ENCODE measurements around the gene NAV3. TPM values are rescaled to one million over a fixed set of nuclear protein-coding genes. Genes with fewer than 3 reads are reported as not detected.

The NAV3 gene
- total RNA-seq, 1 donor from 2014 or later, result 313 TPM

DNA sequence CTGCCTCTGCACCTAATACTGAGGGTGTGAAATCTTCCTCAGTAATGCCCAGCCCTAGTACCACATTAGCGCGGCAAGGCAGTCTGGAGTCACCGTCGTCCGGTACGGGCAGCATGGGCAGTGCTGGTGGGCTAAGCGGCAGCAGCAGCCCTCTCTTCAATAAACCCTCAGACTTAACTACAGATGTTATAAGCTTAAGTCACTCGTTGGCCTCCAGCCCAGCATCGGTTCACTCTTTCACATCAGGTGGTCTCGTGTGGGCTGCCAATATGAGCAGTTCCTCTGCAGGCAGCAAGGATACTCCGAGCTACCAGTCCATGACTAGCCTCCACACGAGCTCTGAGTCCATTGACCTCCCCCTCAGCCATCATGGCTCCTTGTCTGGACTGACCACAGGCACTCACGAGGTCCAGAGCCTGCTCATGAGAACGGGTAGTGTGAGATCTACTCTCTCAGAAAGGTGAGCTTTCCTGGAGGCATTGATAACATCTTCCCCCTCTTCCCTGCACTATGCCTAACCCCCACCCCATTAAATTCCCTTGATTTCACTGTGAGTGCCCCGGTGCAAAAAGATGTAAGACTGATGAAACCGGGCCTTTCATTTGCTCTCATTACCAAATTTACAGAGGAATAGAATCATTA is 291.4 kb downstream of the NAV3 start:
- DNase-seq, result no peak

DNA sequence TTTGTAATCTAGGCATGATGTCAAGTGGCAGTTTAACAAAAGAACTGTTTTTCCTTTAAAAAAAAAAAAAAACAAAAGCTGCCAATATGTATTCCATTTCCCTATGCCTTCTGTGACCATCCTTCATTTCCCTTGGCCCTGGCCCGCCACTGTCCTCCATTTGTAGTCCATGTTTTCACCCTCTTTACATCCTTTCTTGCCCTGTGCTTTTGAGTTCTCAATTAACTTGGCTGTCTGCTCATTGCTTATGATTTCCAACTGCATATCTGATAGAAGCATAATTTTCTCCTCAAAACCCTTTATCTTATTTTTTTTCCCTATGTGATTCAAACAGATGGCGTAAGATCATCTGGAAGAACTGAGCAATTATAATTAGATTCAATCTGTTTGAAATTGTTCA is 297.5 kb downstream of the NAV3 start:
- DNase-seq, result no peak

DNA sequence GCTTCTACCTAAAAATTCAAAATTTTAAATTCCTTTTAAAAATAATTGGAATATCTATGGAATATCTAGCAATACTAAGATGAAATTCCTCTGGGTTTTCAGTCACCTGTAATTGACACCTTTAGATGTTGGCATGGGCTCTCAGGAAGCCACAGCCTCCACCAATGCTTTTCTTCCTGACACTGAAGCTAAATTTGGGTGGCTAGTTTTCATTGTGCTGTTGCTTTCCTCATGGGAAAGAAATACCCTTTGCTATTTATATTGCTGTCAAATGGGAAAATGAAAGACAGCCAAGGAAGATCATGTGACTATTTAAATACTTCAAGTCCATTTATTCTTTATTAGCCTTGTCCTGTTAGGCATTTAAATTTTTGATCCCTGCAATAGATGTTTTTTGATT is 313.0 kb downstream of the NAV3 start:
- DNase-seq, result no peak

DNA sequence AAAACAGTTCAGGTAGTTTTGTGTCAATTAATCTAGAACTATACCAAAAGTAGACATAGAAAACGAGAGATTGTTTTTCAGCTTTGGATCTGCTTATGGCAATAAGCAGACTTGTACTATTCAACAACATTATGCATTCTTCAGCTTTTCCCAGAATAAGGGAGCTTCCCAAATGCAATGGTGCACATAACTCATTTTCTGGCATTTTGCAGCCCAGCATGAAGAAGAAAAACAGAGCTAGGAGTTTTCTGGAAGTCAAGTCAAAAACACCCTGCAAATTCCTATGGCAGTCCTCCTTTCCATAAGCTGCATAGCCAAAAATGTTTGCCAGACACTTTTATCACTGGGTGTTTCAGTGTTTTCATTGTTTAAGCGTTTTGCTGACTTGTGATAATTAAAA is 314.7 kb downstream of the NAV3 start:
- no peak for DNase-seq

DNA sequence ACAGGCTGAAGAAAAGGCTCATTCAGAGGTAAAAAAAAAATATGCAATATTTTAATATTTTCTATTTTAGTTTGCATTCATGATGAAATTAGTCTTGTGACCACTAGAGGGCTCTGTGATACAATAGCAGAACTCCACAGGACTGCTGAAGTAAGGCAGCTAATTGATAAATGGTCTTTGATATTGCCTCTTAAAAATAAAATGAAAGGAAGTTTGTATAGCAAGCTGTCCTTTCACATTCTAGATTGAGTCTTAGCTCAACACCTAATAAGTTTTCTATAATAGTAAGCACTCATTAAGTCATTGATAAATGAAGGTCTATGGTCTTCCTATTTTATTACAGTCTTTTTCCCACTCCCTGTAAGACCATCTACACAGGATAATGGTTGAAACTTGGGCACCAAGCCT is 315.7 kb downstream of the NAV3 start:
- no peak for DNase-seq

DNA sequence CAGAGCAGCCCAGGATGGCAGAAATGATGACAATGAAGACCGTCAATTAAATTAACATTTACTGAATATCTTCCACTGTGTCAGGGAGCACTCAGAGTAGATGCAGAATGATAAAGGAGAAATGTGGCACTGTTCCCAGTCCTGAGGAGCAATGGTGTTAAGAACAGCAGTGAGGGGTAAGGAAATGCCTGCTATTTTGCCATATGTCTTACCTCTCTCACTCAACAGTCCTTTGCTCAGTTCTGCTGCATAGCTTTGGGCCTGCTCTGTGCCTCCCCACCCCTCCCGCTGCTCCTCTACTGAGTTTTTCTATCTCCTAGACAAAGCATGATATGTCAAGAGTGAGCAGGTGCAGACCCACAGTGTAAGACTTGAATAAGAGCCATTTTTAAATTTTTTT is 318.8 kb downstream of the NAV3 start:
- no peak for DNase-seq

DNA sequence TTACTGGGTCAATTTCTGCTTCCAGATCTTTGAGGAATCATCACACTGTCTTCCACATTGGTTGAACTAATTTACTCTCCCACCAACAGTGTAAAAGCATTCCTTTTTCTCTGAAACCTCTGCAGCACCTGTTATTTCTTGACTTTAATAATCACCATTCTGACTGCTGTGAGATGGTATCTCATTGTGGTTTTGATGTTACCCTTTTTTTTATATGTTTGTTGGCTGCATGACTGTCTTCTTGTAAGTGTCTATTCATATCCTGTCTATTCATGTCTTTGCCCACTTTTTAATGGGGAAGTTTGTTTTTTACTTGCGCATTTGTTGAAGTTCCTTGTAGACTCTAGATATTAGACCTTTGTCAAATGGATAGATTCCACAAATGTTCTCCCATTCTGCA is 324.9 kb downstream of the NAV3 start:
- DNase-seq, result no peak

DNA sequence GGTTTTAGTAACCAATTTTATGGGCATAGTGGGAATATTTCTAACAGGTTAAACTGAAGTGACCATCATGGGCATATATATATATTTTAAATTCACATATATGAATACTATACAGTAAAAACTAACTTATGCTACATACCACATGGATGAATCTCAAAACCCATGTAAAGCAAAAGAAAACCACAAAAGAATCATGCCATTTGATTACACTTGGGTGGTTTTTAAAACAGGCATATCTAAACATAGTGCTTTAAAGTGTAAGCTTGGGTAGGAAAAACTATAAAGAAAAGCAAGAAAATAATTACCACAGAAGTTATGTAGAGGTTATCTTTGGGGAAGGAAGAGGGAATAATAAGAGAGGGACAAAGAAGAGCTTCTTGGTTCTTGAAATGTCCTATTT is 326.1 kb downstream of the NAV3 start:
- no peak for DNase-seq

DNA sequence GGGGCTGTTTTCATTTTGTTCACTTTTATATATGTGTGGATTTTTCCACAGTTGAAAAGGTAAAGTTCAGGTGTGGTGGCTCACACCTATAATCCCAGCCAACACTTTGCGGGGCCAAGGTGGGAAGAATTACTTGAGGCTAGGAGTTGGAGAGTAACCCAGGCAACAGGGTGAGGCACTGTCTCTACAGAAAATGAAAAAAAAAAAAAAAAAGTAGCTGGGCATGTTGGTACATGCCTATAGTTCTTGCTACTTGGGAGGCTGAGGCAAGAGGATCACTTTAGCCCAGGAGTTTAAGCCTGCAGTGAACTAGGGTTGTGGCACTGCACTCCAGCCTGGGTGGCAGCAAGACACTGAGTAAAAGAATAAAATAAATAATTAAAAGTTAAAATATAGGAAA is 326.5 kb downstream of the NAV3 start:
- DNase-seq, result no peak

DNA sequence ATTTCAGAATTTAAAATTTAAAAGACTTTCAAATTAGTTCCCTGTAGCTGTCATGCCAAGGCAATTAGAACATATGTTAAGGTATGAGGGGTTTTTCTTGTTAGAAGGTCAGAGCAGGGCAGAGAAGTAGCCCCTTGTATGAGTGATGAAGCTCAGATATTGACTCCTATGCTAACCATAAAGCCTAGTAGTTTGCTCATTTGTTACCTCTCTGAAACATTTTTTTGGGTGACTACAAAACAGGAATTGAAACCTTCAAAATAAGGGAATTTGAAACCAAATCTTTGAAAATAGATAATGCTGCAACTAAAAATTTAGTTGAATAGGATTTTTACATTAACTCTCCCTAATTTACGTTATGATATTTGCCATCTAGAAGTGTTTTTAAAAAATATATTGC is 333.5 kb downstream of the NAV3 start:
- no peak for DNase-seq

DNA sequence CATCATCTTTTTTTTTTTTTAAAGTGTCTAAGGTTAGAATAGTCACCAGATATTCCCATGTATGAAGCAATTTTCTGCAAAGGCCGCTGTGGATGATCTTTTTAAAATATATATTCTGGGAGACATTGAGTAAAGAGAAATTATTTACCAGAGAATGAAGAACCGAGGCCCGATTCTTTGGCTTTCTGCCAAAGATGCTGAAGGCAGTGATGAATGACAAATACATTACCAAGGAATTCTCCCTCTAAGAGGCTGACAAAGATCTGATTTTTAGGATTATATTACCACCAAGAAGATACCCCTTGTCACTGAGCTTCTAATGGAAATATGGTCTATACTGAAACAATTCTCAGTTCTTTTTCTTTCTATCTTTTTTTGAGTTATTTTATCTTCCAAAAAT is 336.8 kb downstream of the NAV3 start:
- DNase-seq, result no peak

DNA sequence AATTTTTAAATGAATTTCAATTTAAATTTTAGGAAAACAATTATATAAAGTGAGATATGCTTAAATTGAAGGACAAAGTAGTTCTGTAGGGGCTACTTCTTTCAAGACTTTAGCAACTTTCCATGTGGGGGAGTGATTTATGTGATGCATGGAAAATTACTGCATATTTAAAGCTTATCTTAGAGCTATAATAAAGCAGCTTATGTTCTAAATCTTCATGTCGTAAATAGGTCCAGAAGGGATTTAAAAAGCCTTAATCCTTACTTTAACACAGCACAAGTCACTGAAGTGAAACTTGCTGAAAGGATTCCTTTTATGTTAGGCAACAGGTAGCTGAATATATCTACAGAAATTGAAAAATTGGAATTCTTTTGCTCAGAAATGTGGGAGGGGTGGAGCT is 340.4 kb downstream of the NAV3 start:
- no peak for DNase-seq

DNA sequence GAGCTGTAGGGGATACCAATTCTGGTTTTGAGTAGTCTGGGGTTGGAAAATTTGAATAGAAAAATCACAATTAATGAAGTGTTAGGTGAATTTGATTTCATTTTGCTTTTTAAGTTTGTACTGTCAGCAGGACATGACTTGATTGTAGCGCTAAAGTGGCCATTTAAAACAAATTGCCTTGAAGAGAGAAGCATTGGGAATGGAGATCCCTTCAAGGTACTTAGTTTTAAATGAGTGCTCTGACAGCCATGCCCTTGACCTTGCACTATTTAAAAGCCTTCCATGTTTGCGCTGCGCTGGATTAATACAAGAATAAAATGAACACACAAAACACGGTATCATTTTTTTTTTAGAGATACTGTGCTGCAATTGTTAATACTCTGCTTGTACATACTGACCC is 345.9 kb downstream of the NAV3 start:
- DNase-seq, result no peak

DNA sequence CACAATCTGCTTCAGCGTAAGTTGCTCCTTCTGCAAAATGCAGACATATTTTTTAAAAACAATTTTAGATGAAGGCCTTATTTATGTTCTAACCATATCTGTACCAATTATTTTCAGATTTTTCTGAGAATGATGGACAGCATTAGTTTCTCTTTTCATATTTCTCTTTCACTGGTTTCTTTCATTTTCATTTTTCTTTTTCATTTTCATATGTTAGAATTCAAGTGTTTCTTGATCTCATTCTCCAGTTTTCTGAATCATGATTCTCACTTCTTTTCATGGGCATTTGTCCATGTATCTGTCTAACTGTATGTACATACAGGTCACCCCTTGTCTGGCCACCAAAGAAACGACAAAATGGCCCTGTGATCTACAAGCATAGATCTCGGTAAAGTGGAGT is 346.6 kb downstream of the NAV3 start:
- no peak for DNase-seq

DNA sequence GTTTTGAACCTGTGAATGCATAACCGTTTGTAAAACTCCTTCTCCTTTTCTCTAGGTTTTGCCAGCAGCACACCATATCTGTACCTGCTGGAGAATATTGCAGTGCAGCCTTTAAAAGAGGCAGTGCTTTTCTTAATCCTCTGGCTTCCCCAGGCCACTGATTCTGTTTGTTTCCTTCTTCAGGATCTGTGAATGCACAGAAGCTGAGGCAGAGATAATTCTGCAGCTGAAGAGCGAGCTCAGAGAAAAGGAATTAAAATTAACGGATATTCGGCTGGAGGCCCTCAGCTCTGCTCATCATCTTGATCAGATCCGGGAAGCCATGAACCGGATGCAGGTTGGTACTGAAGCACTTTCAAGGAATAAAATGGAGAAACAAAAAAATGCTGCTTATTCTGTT is 348.7 kb downstream of the NAV3 start:
- DNase-seq, result no peak

DNA sequence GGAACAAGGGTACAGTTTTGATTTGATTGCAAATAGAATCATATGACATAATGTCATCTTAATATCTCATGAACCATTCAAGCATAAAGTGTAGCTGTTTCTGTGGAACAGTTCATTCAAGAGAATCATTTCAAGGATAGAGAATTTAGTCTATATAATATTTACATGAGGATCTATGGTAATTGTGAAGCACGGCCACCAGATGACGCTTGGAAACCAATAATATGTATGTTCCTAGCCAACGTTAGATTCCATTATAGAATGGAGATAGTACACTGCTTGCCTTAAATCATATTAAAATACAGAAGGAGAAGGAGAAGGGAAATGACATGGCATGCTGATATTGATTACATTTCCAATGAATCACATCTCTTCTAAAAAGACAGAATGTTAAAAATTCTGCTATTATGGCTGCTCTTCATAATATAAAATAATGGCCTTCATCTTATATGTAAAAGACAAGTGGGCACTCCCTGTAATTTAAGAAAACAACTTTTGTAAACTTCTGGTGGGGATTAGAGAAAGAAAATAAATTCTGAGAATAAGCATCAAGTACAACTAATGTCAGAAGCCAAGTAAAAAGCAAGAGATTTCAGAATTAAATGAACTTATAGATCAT is 351.0 kb downstream of the NAV3 start:
- DNase-seq, result no peak

DNA sequence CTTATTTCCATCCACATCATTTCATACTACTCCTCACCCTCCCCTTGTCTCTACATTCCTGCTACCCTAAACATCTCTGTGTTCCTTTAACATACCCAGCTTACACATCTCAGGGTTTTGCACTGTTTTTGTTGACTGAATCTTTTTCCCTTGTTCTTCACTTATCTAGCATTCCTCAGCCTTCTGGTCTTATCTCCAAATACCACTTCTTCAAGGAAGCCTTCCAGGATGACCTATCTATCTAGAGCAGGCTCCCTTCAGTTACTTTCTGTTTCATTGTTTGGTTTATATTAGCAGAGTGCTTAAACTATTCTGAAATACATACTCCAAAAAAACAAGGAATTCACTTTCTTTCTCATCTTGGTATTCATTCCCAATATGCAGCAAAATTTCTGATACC is 353.1 kb downstream of the NAV3 start:
- no peak for DNase-seq

DNA sequence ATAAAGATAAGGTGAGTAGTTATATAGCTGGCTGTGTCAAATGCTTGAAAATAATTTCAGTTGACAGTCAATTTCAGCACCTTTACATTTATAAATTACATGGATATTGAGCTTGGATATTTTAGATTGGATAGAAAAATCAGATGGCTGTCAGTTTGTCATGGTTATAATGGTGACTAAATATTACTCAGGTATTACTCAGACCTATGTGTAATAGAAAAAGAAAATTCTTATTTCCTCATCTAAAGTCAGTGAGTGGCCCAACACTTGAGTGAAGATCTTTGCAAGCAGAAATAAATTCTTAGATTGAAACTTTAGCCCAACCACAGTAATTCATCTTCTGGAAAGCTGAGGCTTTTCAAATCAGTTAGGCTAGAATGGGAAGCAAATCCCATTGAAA is 354.4 kb downstream of the NAV3 start:
- DNase-seq, result no peak

DNA sequence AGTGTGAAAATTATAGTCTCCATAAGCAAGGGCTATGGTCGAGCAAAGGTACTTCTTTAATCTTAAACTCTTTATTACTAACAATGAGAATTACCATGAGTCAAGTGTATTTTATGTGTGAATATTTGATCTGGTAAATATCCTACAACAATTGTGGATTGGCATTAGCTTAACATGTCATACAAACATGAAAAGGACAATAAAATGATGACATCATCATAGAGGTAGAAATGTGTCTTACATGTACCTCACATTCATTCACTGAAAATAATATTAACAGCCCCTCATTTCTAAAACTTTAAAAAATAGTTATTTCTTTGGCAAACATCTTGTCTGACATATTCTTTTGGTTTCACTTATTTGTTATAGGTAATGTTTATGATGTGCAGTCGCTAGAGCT is 355.0 kb downstream of the NAV3 start:
- DNase-seq, result no peak

DNA sequence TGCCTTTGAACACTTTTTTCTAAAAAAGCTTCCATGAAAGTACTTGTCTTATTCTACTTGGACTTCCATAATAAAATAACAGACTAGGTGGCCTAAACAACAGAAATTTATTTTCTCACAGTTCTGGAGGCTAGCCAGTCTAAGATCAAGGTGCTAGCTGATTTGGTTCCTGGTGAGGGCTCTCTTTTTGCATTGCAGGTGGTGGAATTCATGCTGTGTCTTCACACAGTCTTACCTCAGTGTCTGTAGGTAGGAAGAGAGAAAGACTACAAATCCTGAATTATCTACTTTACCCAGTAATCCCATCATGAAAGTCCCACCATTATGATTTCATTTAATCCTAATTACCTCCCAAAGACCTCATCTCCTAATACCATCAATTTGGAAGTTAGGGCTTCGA is 356.0 kb downstream of the NAV3 start:
- DNase-seq, result no peak

DNA sequence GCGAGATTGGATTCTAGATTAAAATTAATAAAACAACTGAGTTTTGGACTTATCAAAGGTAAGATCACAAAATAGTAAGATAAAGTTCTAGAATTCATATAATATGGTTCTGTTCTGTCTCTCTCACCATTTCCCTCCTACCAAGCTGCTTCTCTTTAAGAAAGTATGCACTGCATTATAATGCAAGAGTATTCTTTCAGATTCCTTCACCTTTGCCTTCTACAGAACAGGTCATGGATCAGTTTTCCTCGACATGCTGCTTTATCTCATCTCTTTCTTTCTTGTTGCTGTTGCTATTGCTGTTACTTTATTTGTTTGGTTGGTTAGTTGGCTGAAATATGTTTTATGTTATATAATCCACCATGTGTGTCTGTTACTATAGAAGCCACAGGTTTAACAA is 357.0 kb downstream of the NAV3 start:
- DNase-seq, result no peak

DNA sequence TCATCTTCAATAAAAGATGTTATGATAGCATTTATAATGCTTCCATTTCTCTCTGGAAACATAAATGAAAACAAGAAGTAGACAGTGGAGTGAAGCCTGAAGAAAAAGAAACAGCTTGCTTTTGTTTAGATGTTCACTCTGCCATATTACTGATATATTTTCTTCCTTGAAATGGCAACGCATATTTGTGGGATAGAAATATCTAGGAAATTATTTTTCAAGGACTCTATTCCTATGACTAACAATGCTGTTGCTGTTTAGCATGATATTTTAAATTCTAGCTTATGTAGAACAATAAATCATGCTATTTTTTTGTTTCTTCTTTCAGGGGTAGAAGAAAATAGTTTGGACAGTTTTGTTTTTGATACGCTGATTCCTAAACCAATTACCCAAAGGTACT is 359.0 kb downstream of the NAV3 start:
- DNase-seq, result no peak

DNA sequence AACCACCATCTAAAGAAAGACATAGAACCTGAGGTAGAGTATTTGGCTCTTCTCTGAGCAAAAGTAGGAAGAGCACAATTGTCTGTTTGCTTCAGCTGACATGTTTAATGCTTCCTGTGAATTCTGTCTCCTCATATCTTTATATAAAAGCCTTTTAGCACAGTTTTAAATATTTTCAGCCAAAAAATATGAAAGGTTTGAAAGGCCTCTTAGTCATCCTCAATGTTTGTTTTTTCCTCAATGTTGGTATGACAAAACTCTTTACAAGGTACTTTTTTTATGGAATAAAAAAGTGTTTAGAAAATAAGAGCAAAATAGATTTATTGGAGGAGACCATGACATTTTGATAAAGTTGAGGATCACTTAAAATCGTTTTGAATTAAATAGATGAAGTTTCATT is 360.9 kb downstream of the NAV3 start:
- no peak for DNase-seq

DNA sequence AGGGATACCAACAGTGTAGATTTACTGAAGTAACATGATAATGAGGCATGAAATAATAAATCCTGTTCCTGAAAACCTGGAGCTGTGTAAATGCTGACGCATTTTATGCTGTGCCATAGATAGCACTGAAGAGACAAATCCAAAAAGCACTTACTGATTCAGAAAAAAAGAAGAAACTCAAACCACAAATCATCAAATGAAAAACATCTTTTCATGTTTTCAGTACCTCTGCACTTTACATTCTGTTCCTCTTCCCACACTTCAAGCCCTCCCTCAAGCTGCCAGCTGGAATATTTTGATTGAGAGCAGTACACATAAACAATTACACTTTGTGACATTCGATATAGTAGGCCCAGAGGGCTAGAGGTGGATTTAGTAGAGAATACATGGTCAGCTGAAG is 362.3 kb downstream of the NAV3 start:
- DNase-seq, result no peak

DNA sequence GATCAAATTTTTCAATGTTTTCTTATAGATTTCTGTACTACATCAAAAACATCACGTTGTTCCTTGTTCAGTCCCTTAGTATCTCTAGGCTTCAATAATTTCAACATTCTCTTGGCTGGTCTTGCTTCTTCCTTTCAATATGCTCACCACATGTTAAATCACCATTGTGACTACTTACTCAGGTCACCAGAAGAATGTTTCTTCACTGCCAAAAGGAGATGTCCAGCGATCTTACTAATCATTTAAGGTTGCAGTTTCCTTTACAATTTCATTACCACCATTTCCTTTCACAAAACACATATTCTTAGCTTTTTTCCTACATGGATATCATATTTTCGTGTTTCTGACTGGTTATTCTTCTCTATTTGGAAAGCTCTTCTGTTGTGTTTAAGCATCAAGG is 363.8 kb downstream of the NAV3 start:
- no peak for DNase-seq
